ENCODE data around the gene CISD2. TPM values are rescaled to one million over a fixed set of nuclear protein-coding genes. Genes with fewer than 3 reads are reported as not detected.

The CISD2 gene
- total RNA-seq, result 20.6 and 20.8 TPM in 2 replicates

GRCh38 chr4:102868781-102869568, at the start of gene CISD2:
Gene CISD2, plus strand, starts transcription at chr4:102868992. Its CDS starts 93 bp downstream, at chr4:102869085.

GRCh38 chr4:102826890-102827673, 41.7 kb upstream of the CISD2 start, which contains the start of gene UBE2D3:
Gene UBE2D3, minus strand, starts transcription at chr4:102827551. Its CDS starts 1,043 bp downstream, at chr4:102826508.

Other genes with a start within 250 kb of the CISD2 start
- gene MANBA, start 108.0 kb upstream of the CISD2 start, total RNA-seq, result 24.8 and 25.3 TPM in 2 replicates
- 331 and 427 TPM in 2 replicates for gene UBE2D3, start 41.4 kb upstream of the CISD2 start, total RNA-seq
- gene SLC9B1, start 150.7 kb downstream of the CISD2 start, total RNA-seq, result not detected in 2 replicates
- gene SLC9B2, start 207.8 kb downstream of the CISD2 start, total RNA-seq, result 7.7 and 13.2 TPM in 2 replicates
- 15.1 and 24.0 TPM in 2 replicates for gene BDH2, start 230.8 kb downstream of the CISD2 start, total RNA-seq